Measurements from ENCODE around the gene PLA1A.

DNA sequence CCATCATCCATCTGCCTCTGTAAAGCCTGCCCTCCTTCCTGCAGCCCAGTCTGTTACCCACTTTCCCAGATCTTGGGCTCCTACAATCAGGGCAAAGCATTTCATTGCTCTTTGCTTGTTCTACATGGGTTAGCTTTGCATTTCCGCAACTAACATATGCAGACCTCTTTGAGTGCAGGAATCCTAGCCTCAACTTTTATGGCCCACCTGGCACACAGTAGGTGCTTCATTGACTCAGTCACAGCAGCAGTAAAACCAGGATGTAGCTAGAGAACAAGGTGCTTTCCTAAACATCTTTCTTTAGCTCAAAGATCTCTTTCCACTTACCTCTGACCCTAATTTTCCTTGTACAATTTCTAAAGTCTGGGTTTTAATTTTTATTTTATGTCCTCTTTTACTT lies 41.8 kb upstream of the PLA1A start:
- no peak for TF ChIP-seq POLR2A (IDR thresholded peaks at IDR 0.05; ENCODE audit: extremely low read depth, insufficient read length)
- TF ChIP-seq, protein P1, sequence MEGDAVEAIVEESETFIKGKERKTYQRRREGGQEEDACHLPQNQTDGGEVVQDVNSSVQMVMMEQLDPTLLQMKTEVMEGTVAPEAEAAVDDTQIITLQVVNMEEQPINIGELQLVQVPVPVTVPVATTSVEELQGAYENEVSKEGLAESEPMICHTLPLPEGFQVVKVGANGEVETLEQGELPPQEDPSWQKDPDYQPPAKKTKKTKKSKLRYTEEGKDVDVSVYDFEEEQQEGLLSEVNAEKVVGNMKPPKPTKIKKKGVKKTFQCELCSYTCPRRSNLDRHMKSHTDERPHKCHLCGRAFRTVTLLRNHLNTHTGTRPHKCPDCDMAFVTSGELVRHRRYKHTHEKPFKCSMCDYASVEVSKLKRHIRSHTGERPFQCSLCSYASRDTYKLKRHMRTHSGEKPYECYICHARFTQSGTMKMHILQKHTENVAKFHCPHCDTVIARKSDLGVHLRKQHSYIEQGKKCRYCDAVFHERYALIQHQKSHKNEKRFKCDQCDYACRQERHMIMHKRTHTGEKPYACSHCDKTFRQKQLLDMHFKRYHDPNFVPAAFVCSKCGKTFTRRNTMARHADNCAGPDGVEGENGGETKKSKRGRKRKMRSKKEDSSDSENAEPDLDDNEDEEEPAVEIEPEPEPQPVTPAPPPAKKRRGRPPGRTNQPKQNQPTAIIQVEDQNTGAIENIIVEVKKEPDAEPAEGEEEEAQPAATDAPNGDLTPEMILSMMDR (IDR thresholded peaks at IDR 0.05; ENCODE audit: low read depth, low read length), result no peak
- TF ChIP-seq, protein P2, sequence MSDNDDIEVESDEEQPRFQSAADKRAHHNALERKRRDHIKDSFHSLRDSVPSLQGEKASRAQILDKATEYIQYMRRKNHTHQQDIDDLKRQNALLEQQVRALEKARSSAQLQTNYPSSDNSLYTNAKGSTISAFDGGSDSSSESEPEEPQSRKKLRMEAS (IDR thresholded peaks at IDR 0.05; ENCODE audit: low read depth, low read length), result no peak
- TF ChIP-seq MYC (IDR thresholded peaks at IDR 0.05; ENCODE audit: low read depth, low read length), result no peak
